Measurements from ENCODE around the gene USP38.
"Not testable (repeated sequence)": the region's sequence is repeated elsewhere in the genome, so short reads cannot be mapped to it uniquely, and the experiment has no call there.

Gene USP38

GRCh38 chr4:143207555-143207954 is 22.8 kb downstream of the USP38 start:
- DNase-seq = no peak

- DNase-seq = no peak
These were observed 27.8 kb downstream of the USP38 start for GRCh38 chr4:143212566-143212965.

- DNase-seq = no peak
These were observed 31.2 kb downstream of the USP38 start for GRCh38 chr4:143215873-143216272.

GRCh38 chr4:143224255-143224654 is 39.5 kb downstream of the USP38 start:
- no peak for DNase-seq

GRCh38 chr4:143225167-143225566 is 40.5 kb downstream of the USP38 start:
- peak; percentile 88 for DNase-seq

- no peak for DNase-seq
These were observed 46.0 kb downstream of the USP38 start for GRCh38 chr4:143230683-143231082.

GRCh38 chr4:143232277-143232676 is 47.6 kb downstream of the USP38 start:
- DNase-seq = no peak

- no peak for DNase-seq
These were observed 49.4 kb downstream of the USP38 start for GRCh38 chr4:143234153-143234552.

GRCh38 chr4:143237195-143237594 is 52.5 kb downstream of the USP38 start:
- DNase-seq = not testable (repeated sequence)

- DNase-seq = no peak
These were observed 56.4 kb downstream of the USP38 start for GRCh38 chr4:143240939-143241679.

- no peak for DNase-seq
These were observed 57.2 kb downstream of the USP38 start for GRCh38 chr4:143241892-143242291.

- no peak for DNase-seq
These were observed 58.3 kb downstream of the USP38 start for GRCh38 chr4:143243041-143243440.

- no peak for DNase-seq
These were observed 62.3 kb downstream of the USP38 start for GRCh38 chr4:143246977-143247376.

GRCh38 chr4:143247866-143248265 is 63.1 kb downstream of the USP38 start:
- DNase-seq = no peak

GRCh38 chr4:143248827-143249226 is 64.1 kb downstream of the USP38 start:
- no peak for DNase-seq

GRCh38 chr4:143250617-143251016 is 65.9 kb downstream of the USP38 start:
- no peak for DNase-seq

- DNase-seq = no peak
These were observed 66.6 kb downstream of the USP38 start for GRCh38 chr4:143251348-143251747.

- DNase-seq = no peak
These were observed 67.1 kb downstream of the USP38 start for GRCh38 chr4:143251779-143252178.

- no peak for DNase-seq
These were observed 67.8 kb downstream of the USP38 start for GRCh38 chr4:143252478-143252877.

- DNase-seq = no peak
These were observed 68.4 kb downstream of the USP38 start for GRCh38 chr4:143253166-143253565.

GRCh38 chr4:143254491-143255226 is 69.9 kb downstream of the USP38 start:
- no peak for DNase-seq

GRCh38 chr4:143256456-143256855 is 71.7 kb downstream of the USP38 start:
- DNase-seq = no peak

GRCh38 chr4:143257356-143257755 is 72.6 kb downstream of the USP38 start:
- DNase-seq = no peak

- no peak for DNase-seq
These were observed 76.0 kb downstream of the USP38 start for GRCh38 chr4:143260750-143261149.

GRCh38 chr4:143262838-143263237 is 78.1 kb downstream of the USP38 start:
- no peak for DNase-seq
